ENCODE data around the gene KCNG2. TPM values are rescaled to one million over a fixed set of nuclear protein-coding genes. Genes with fewer than 3 reads are reported as not detected.

KCNG2 gene
- total RNA-seq, 2 experiments from 2014 or later: not detected

DNA sequence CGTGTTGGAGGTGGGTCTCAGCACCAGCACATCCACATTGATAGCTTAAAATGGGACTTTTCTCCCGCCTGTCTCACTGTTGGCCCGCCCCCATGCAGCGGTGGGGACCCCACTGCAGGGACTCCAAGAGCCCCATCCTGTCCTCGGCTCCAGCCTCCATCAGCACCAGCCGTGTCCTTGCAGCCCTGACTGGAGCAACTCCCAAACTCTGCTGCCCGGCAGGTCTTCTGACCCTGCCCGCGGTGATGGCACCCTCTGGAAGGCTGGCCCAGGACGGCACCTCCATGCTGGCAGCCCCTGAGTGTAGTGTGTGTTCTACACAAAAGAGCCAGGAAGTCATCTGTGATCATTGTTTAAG, 41.6 kb upstream of the KCNG2 start:
- H3K9me3 Mint-ChIP-seq: peaks cover 44% of the 10 kb centered on the region
- H3K4me1 Mint-ChIP-seq (ENCODE audit: low read depth): no peaks in the 10 kb centered on the region
- H3K36me3 Mint-ChIP-seq: peaks cover 63% of the 10 kb centered on the region
- no peaks in the 10 kb centered on the region for H3K27me3 Mint-ChIP-seq
- no peak overlapping the region for H3K4me3 Mint-ChIP-seq
- H3K27ac Mint-ChIP-seq: no peak overlapping the region
- intact Hi-C loops (cut with micrococcal nuclease): no loop called here
- ChIA-PET POLR2A (no interaction called here), CTCF (no interaction called here)
- DNase-seq: no peak

- Mint-ChIP-seq H3K4me1 (ENCODE audit: low read depth) (no peaks in the 10 kb centered on the region), H3K27me3 (no peaks in the 10 kb centered on the region), H3K27ac (no peak overlapping the region), H3K9me3 (peaks cover 50% of the 10 kb centered on the region), H3K4me3 (no peak overlapping the region), H3K36me3 (peaks cover 57% of the 10 kb centered on the region)
- ChIA-PET POLR2A (no interaction called here), CTCF (no interaction called here)
- intact Hi-C loops (cut with micrococcal nuclease): no loop called here
- DNase-seq: no peak
Measured at GRCh38 chr18:79756826-79757225, 40.9 kb upstream of the KCNG2 start.

DNA sequence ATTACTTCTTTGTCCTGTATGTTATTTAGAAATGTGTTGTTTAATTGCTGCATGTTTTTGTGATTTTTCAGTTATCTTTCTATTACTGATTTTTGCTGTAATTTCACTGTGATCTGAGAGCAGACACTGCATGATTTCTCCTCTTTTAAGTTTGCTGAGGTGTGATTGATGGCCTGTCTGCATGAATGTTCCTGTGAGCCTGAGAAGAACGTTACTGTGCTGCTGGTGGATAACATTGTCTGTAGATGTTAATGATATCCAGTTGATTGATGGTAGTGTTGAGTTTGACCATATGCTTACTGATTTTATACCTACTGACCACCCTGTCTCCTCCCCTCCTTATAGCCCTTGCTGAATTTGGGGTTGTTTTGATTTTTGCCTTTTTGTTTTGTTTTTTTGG, 37.4 kb upstream of the KCNG2 start:
- no peak for DNase-seq
- H3K4me3 Mint-ChIP-seq: no peak overlapping the region
- ChIA-PET POLR2A (no interaction called here), CTCF (no interaction called here)
- intact Hi-C loops (cut with micrococcal nuclease): no loop called here
- peaks cover 33% of the 10 kb centered on the region for H3K36me3 Mint-ChIP-seq
- peaks cover 67% of the 10 kb centered on the region for H3K9me3 Mint-ChIP-seq
- no peak overlapping the region for H3K27ac Mint-ChIP-seq
- H3K4me1 Mint-ChIP-seq (ENCODE audit: low read depth): no peaks in the 10 kb centered on the region
- no peaks in the 10 kb centered on the region for H3K27me3 Mint-ChIP-seq

DNA sequence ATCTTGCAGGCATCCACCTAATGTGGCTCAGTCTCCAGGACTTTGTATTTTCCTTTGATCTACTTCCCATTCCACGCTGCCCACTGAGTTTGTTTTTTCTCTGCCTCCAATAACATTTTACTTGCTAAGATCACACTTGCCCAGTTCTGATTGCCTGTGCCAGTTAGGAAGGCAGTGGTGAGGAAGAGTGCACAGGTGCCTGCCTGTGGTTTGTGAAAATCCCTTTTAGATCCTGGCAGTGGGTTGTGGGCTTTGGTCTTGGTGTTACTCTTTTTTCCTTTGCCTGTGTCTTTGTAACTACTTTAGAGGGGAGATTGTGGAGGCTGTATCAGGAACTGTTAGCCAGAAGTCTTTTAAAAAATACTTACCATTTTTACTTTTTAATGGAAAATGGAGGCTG, 36.9 kb upstream of the KCNG2 start:
- intact Hi-C loops (cut with micrococcal nuclease): no loop called here
- Mint-ChIP-seq H3K36me3 (peaks cover 27% of the 10 kb centered on the region), H3K9me3 (peaks cover 67% of the 10 kb centered on the region), H3K4me3 (no peak overlapping the region), H3K27ac (no peak overlapping the region), H3K4me1 (ENCODE audit: low read depth) (no peaks in the 10 kb centered on the region), H3K27me3 (no peaks in the 10 kb centered on the region)
- no peak for DNase-seq
- ChIA-PET POLR2A (no interaction called here), CTCF (no interaction called here)

GRCh38 chr18:79763407-79763806, 34.3 kb upstream of the KCNG2 start:
- no peak overlapping the region for H3K27ac Mint-ChIP-seq
- peaks cover 7% of the 10 kb centered on the region for H3K36me3 Mint-ChIP-seq
- H3K9me3 Mint-ChIP-seq: peaks cover 55% of the 10 kb centered on the region
- ChIA-PET CTCF (no interaction called here), POLR2A (no interaction called here)
- H3K4me1 Mint-ChIP-seq (ENCODE audit: low read depth): no peaks in the 10 kb centered on the region
- intact Hi-C loops (cut with micrococcal nuclease): no loop called here
- no peak overlapping the region for H3K4me3 Mint-ChIP-seq
- DNase-seq: no peak
- peaks cover 11% of the 10 kb centered on the region for H3K27me3 Mint-ChIP-seq

- intact Hi-C loops (cut with micrococcal nuclease): no loop called here
- Mint-ChIP-seq H3K4me3 (no peak overlapping the region), H3K9me3 (peaks cover 50% of the 10 kb centered on the region), H3K36me3 (peaks cover 3% of the 10 kb centered on the region), H3K27ac (no peak overlapping the region), H3K27me3 (peaks cover 14% of the 10 kb centered on the region), H3K4me1 (ENCODE audit: low read depth) (no peaks in the 10 kb centered on the region)
- no peak for DNase-seq
- CTCF ChIA-PET: no interaction called here
- POLR2A ChIA-PET: no interaction called here
Measured at GRCh38 chr18:79764131-79764530, 33.6 kb upstream of the KCNG2 start.

DNA sequence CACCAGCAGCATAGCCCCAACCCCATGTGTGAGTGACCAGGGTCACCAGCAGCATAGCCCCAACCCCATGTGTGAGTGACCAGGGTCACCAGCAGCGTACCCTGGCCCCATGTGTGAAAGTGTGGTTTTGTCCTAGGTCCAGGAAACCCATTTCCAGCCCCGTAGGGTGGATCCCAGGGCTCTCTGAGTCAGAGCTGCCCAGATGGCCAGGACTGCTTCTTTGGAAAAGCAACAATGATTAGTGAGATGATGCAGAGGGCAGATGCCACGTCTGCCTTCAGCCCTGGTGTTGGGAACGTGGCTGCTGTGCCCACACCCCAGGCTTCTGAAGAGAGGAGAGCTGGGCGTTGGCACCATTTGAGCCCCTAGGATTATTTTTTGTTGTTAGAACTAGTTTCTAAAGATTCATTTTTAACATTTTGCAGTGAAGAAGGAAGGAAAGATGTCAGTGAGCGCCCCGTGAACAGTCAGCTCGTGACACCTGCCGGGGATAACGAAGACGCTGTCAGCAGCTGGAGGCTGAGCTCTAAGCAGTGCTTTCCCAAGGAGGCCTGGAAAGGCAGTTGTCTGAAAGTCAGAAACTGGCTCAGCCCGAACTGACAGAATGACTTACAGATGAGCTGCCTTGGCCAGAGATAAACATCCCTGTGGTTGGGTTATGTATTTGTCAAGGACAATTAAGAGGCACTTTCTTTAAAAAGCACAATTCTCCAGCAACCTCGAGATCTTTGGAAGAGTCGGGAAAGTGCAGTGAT, 32.1 kb upstream of the KCNG2 start:
- no peak overlapping the region for H3K27ac Mint-ChIP-seq
- H3K27me3 Mint-ChIP-seq: peaks cover 18% of the 10 kb centered on the region
- ChIA-PET POLR2A (no interaction called here), CTCF (no interaction called here)
- DNase-seq: no peak
- H3K4me3 Mint-ChIP-seq: no peak overlapping the region
- peaks cover 1% of the 10 kb centered on the region for H3K36me3 Mint-ChIP-seq
- intact Hi-C loops (cut with micrococcal nuclease): no loop called here
- no peaks in the 10 kb centered on the region for H3K4me1 Mint-ChIP-seq (ENCODE audit: low read depth)
- peaks cover 39% of the 10 kb centered on the region for H3K9me3 Mint-ChIP-seq

- H3K27ac Mint-ChIP-seq: no peak overlapping the region
- CTCF ChIA-PET: no interaction called here
- H3K4me3 Mint-ChIP-seq: no peak overlapping the region
- no peaks in the 10 kb centered on the region for H3K4me1 Mint-ChIP-seq (ENCODE audit: low read depth)
- no peak for DNase-seq
- peaks cover 35% of the 10 kb centered on the region for H3K9me3 Mint-ChIP-seq
- H3K36me3 Mint-ChIP-seq: peaks cover 1% of the 10 kb centered on the region
- intact Hi-C loops (cut with micrococcal nuclease): no loop called here
- POLR2A ChIA-PET: no interaction called here
- H3K27me3 Mint-ChIP-seq: peaks cover 18% of the 10 kb centered on the region
Measured at GRCh38 chr18:79766308-79766707, 31.4 kb upstream of the KCNG2 start.

DNA sequence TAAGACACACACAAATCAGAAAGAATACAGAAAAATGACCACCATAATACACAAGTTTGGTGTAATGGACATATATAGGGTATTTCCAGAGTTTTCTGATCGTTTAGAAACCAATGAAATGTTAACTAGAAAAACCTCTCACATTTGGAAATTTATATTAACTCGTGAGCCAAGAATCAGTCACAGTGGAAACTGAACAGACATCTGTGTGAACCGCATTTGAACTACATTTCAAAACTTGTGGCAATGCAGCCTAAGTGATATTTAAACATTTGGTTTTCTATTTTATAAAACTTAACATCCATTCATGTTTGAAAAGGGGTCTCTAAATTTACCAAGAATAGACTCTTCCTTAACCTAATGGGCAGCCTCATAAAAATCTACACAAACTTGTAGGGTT, 29.0 kb upstream of the KCNG2 start:
- intact Hi-C loops (cut with micrococcal nuclease): no loop called here
- Mint-ChIP-seq H3K36me3 (peaks cover 1% of the 10 kb centered on the region), H3K4me3 (no peak overlapping the region), H3K9me3 (peaks cover 14% of the 10 kb centered on the region), H3K27me3 (peaks cover 25% of the 10 kb centered on the region), H3K4me1 (ENCODE audit: low read depth) (no peaks in the 10 kb centered on the region), H3K27ac (no peak overlapping the region)
- ChIA-PET POLR2A (no interaction called here), CTCF (no interaction called here)
- DNase-seq: no peak

DNA sequence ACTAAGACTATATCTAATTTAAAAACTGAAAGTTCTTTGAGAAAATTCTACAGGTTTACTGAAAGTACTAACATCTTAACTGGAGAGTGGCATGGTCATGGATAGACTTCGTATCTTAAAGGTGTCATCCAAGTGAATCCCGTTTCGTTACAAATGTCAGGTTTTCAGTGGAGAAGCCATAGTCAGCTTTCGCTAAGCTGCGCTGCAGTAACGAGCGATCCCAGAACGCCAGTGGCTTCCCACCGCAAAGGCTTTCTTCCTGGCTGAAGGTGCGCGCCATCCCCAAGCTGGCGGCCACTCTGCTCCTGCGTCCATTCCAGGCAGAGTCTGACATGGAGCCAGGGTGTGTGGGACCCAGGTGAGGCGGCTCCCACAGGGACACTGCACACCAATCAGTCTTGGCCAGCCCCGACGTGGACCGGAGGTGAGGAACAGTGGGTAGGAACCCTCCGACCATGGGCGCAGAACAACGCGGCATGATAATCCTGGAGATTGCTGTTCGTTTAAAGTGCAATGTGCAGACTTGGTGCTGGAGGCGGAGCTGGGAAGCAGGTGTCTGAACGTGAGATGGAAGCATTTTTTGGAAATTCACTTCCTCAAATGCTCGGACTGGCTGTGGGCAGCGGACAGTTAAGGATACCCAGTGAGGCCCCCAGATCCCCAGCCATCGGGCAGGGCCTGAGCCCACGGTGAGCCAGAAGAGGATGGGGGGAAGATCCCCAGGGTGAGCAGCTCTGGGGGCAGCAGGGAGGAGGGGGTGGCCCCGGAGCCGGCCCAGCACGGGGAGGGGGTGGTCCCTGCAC, 27.8 kb upstream of the KCNG2 start:
- POLR2A ChIA-PET: no interaction called here
- Mint-ChIP-seq H3K4me1 (ENCODE audit: low read depth) (no peaks in the 10 kb centered on the region), H3K27me3 (peaks cover 25% of the 10 kb centered on the region), H3K36me3 (peaks cover 1% of the 10 kb centered on the region), H3K9me3 (peaks cover 14% of the 10 kb centered on the region), H3K27ac (no peak overlapping the region), H3K4me3 (no peak overlapping the region)
- CTCF ChIA-PET: no interaction called here
- DNase-seq: no peak
- intact Hi-C loops (cut with micrococcal nuclease): no loop called here

DNA sequence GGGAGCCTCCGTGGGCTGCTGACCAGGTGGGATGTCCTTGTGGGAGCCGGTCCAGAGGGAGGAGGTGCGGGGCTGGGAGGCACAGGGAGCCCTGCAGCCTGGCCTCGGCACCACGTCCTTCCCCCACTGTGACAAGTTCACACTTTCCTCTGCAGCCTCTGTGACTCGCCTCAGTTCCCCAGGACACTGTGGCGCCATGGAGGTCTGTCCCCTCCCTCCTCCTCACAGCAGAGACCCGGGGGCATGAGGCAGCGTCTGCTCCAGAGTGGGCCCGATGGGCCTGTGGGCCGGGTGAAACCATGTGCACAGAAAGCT, 27.3 kb upstream of the KCNG2 start:
- ChIA-PET CTCF (no interaction called here), POLR2A (no interaction called here)
- Mint-ChIP-seq H3K4me1 (ENCODE audit: low read depth) (no peaks in the 10 kb centered on the region), H3K4me3 (no peak overlapping the region), H3K36me3 (peaks cover 1% of the 10 kb centered on the region), H3K27me3 (peaks cover 25% of the 10 kb centered on the region), H3K9me3 (peaks cover 14% of the 10 kb centered on the region), H3K27ac (no peak overlapping the region)
- DNase-seq: no peak
- intact Hi-C loops (cut with micrococcal nuclease): no loop called here

- ChIA-PET POLR2A (no interaction called here), CTCF (no interaction called here)
- Mint-ChIP-seq H3K36me3 (peaks cover 1% of the 10 kb centered on the region), H3K4me1 (ENCODE audit: low read depth) (no peaks in the 10 kb centered on the region), H3K9me3 (peaks cover 14% of the 10 kb centered on the region), H3K4me3 (no peak overlapping the region), H3K27ac (no peak overlapping the region), H3K27me3 (peaks cover 25% of the 10 kb centered on the region)
- no peak for DNase-seq
- intact Hi-C loops (cut with micrococcal nuclease): no loop called here
Measured at GRCh38 chr18:79770826-79771225, 26.9 kb upstream of the KCNG2 start.

- Mint-ChIP-seq H3K4me3 (no peak overlapping the region), H3K36me3 (peaks cover 1% of the 10 kb centered on the region), H3K27me3 (peaks cover 25% of the 10 kb centered on the region), H3K9me3 (peaks cover 14% of the 10 kb centered on the region), H3K4me1 (ENCODE audit: low read depth) (no peaks in the 10 kb centered on the region), H3K27ac (no peak overlapping the region)
- CTCF ChIA-PET: no interaction called here
- no peak for DNase-seq
- intact Hi-C loops (cut with micrococcal nuclease): no loop called here
- POLR2A ChIA-PET: no interaction called here
Measured at GRCh38 chr18:79771446-79772107, 26.2 kb upstream of the KCNG2 start.

Data from activated CD4-positive, alpha-beta memory T cell treated with anti-CD3 and anti-CD28 coated beads for 36 hours (primary cell).